Measurements from ENCODE around the gene PLP1.

GRCh38 chrX:103782640-103783039, 6.0 kb downstream of the PLP1 start:
- no peak for TF ChIP-seq CTCF (IDR thresholded peaks at IDR 0.05)
- TF ChIP-seq POLR2A (IDR thresholded peaks at IDR 0.05): no peak
